Esophagus squamous epithelium (tissue), 4 donors: ENCODE measurements around the gene CTCFL.

ENCODE experiments used
- CTCF ChIP-seq, 6 experiments: fragments of 450-650 bp in 4 of 6; fragments of 200-600 bp in 2 of 6; sonication (generic) in 2 of 6; IDR thresholded peaks; one replicate each; pipeline ENCODE4 v1.5.1; 2016 to 2019; ENCODE audit warnings: antibody characterized with exemption in 6 of 6, mild to moderate bottlenecking in 4 of 6, moderate library complexity in 4 of 6
- POLR2A ChIP-seq, 4 donors: fragments of 450-650 bp; IDR thresholded peaks; one replicate each; pipeline ENCODE4 v1.6.1; 2017; ENCODE audit warnings: antibody characterized with exemption in 4 of 4, mild to moderate bottlenecking in 4 of 4, moderate library complexity in 3 of 4

GRCh38 chr20:57474205-57474604, 50.7 kb downstream of the CTCFL start:
- no peak for TF ChIP-seq CTCF (IDR thresholded peaks at IDR 0.05)
- no peak for TF ChIP-seq POLR2A (IDR thresholded peaks at IDR 0.05)
